ENCODE data around the gene CLEC7A. TPM values are rescaled to one million over a fixed set of nuclear protein-coding genes. Genes with fewer than 3 reads are reported as not detected.

The CLEC7A gene
- total and polyA plus RNA-seq, 5 donors from 2014 or later, result 0.40 to 0.88 (median 0.76) TPM; not detected in 2

DNA sequence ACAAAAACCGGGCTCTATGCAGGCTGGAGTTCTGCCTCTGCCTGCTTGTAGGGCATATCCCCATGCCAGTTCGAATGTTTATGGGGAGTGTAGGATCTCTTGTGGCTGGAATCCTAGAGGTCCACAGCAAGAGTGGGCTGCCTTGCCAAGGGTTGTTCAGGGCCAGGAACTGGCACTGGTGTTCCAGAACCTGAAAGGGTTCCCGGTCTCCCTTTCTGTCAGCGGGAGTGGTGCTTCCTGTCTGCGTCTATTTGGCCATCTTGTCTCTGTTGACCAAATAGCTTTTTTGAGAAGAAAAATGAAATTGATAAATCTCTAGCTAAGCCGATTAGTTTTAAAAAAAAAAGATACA is 24.1 kb upstream of the CLEC7A start:
- Histone ChIP-seq H3K27me3 (ENCODE audit: control insufficient read depth, insufficient read depth, low read length) (peaks cover 7% of the 10 kb centered on the region), H3K4me3 (ENCODE audit: low read depth, low read length) (peak overlapping the region; percentile 73), H3K9me3 (ENCODE audit: control insufficient read depth in 2 of 2, low read length in 2 of 2) (no peaks in the 10 kb centered on the region), H3K27ac (ENCODE audit: insufficient read depth, low read length, poor library complexity, severe bottlenecking) (no peak overlapping the region), H3K4me1 (ENCODE audit: control insufficient read depth, insufficient read depth, low read length, poor library complexity, severe bottlenecking) (peaks cover 15% of the 10 kb centered on the region), H3K36me3 (ENCODE audit: control insufficient read depth, insufficient read depth, low read length) (no peaks in the 10 kb centered on the region)
- no peak for ATAC-seq (ENCODE audit: low read depth in 2 of 2)
- Mint-ChIP-seq H3K36me3 (no peaks in the 10 kb centered on the region), H3K27ac (peak overlapping the region in 1 of 3 donors; percentile 69), H3K4me3 (peak overlapping the region; percentile 77 to 97 (median 92)), H3K27me3 (peaks cover 36% of the 10 kb centered on the region), H3K9me3 (no peaks in the 10 kb centered on the region), H3K4me1 (peaks cover 0 to 16% (median 7%) of the 10 kb centered on the region in 4 donors)
- DNase-seq, result no peak

DNA sequence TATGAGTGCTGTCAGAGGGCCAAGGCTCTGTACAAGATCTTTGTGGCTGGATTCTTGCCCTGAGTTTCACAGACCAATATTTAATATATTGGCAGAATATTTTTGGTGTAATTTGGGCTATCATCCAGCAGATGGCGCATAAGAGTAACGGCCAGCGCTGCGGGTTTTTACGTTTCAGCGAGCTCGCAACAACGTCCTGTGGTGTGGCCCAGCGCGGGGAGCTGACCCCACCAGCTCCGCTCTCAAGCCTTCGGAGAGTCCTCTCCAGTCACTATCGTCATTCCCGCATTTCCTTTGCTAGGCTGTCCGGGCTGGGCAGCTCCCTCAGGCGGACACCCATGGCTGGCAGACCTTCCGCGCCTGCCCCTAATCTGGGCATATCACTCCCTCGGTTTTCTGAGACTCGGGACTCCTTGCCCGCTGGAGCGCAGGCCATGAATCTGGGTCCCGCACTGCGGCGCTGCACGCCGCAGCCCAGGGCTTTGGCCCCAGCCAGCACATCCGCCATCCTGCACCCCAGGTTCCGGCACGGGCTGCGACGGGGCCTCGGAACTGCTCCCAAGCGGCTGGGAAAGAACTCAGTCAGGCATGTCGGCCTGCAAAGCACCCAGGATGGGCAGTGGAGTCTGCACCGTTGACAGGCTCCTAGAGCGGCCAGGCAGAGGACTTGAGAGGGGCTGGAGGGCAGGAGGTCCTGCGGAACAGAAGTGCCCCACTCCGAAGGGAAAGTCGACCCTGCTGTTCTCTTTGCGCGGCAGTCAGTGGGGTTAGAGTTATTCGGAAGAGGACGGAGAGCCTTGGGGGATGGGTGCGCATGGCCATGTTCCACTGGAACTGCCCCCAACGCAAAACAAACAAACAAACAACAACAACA is 23.5 kb upstream of the CLEC7A start:
- H3K9me3 Mint-ChIP-seq, result no peaks in the 10 kb centered on the region
- Histone ChIP-seq H3K36me3 (ENCODE audit: control insufficient read depth, insufficient read depth, low read length) (no peaks in the 10 kb centered on the region), H3K9me3 (ENCODE audit: control insufficient read depth in 2 of 2, low read length in 2 of 2) (no peaks in the 10 kb centered on the region), H3K27me3 (ENCODE audit: control insufficient read depth, insufficient read depth, low read length) (peaks cover 7% of the 10 kb centered on the region), H3K27ac (ENCODE audit: insufficient read depth, low read length, poor library complexity, severe bottlenecking) (no peak overlapping the region), H3K4me1 (ENCODE audit: control insufficient read depth, insufficient read depth, low read length, poor library complexity, severe bottlenecking) (peaks cover 15% of the 10 kb centered on the region), H3K4me3 (ENCODE audit: low read depth, low read length) (peak overlapping the region; percentile 73)
- H3K4me3 Mint-ChIP-seq, result peak overlapping the region; percentile 77 to 97 (median 92)
- H3K36me3 Mint-ChIP-seq, result no peaks in the 10 kb centered on the region
- peaks cover 0 to 16% (median 7%) of the 10 kb centered on the region in 4 donors for H3K4me1 Mint-ChIP-seq
- ATAC-seq (ENCODE audit: low read depth in 2 of 2) (peak; percentile 76 to 80), DNase-seq (peak; percentile 31 to 68 (median 66))
- H3K27ac Mint-ChIP-seq, result peak overlapping the region in 1 of 3 donors; percentile 88
- peaks cover 36% of the 10 kb centered on the region for H3K27me3 Mint-ChIP-seq

DNA sequence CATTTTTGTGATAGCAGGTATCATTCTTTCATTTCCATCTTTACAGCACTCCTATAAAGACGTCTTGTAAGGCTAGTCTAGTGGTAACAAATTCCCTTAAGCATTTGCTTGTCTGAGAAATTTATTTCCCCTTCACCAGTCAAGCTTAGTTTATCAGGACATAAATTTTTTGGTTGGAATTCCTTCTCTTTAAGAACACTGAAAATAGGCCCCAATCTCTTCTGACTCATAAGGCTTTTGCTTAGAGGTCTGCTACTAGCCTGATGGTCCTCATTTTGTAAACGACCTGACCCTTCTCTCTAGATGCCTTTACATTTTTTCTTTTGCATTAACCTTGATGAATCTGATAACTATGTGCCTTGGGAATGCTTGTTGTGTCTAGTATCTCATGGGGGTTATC is 21.6 kb upstream of the CLEC7A start:
- Mint-ChIP-seq H3K4me1 (peaks cover 0 to 16% (median 7%) of the 10 kb centered on the region in 4 donors), H3K36me3 (no peaks in the 10 kb centered on the region), H3K27ac (no peak overlapping the region), H3K27me3 (peaks cover 31% of the 10 kb centered on the region), H3K9me3 (peaks cover 0 to 3% (median 0%) of the 10 kb centered on the region in 7 donors), H3K4me3 (no peak overlapping the region)
- peaks cover 15% of the 10 kb centered on the region for H3K4me1 ChIP-seq (ENCODE audit: control insufficient read depth, insufficient read depth, low read length, poor library complexity, severe bottlenecking)
- H3K36me3 ChIP-seq (ENCODE audit: control insufficient read depth, insufficient read depth, low read length), result no peaks in the 10 kb centered on the region
- H3K9me3 ChIP-seq (ENCODE audit: control insufficient read depth in 2 of 2, low read length in 2 of 2), result no peaks in the 10 kb centered on the region
- H3K27ac ChIP-seq (ENCODE audit: insufficient read depth, low read length, poor library complexity, severe bottlenecking), result no peak overlapping the region
- peaks cover 7% of the 10 kb centered on the region for H3K27me3 ChIP-seq (ENCODE audit: control insufficient read depth, insufficient read depth, low read length)
- DNase-seq (no peak), ATAC-seq (ENCODE audit: low read depth in 2 of 2) (no peak)
- H3K4me3 ChIP-seq (ENCODE audit: low read depth, low read length), result no peak overlapping the region

DNA sequence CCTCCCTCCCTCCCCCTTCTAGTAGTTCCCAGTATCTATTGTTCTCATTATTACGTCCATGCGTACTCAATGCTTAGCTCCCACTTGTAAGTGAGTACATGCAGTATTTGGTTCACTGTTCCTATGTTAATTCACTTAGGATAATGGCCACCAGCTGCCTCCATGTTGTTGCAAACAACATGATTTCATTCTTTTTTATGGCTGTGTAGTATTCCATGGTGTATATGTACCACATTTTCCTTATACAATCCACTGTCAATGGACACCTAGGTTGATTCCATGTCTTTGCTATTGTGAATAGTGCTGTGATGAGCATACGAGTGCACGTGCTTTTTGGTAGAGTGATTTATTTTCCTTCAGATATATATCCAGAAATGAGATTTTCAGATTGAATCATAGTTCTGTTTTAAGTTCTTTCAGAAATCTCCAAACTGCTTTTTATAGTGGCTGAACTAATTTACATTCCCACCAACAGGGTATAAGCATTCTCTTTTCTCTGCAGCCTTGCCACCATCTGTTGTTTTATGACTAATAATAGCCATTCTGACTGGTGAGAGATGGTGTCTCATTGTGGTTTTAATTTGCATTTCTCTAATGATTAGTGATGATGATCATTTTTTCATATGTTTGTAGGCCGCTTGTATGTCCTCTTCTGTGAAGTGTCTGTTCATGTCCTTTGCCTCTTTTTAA is 17.9 kb upstream of the CLEC7A start:
- DNase-seq (no peak), ATAC-seq (ENCODE audit: low read depth in 2 of 2) (no peak)
- Mint-ChIP-seq H3K27ac (no peak overlapping the region), H3K4me3 (no peak overlapping the region), H3K4me1 (peaks cover 0 to under 1% (median 0%) of the 10 kb centered on the region in 4 donors), H3K36me3 (no peaks in the 10 kb centered on the region), H3K9me3 (peaks cover 0 to 3% (median 0%) of the 10 kb centered on the region in 7 donors), H3K27me3 (peaks cover 5% of the 10 kb centered on the region)
- H3K36me3 ChIP-seq (ENCODE audit: control insufficient read depth, insufficient read depth, low read length), result no peaks in the 10 kb centered on the region
- H3K9me3 ChIP-seq (ENCODE audit: control insufficient read depth in 2 of 2, low read length in 2 of 2), result no peaks in the 10 kb centered on the region
- peaks cover 2% of the 10 kb centered on the region for H3K27me3 ChIP-seq (ENCODE audit: control insufficient read depth, insufficient read depth, low read length)
- no peak overlapping the region for H3K4me3 ChIP-seq (ENCODE audit: low read depth, low read length)
- H3K4me1 ChIP-seq (ENCODE audit: control insufficient read depth, insufficient read depth, low read length, poor library complexity, severe bottlenecking), result no peaks in the 10 kb centered on the region
- H3K27ac ChIP-seq (ENCODE audit: insufficient read depth, low read length, poor library complexity, severe bottlenecking), result no peak overlapping the region

DNA sequence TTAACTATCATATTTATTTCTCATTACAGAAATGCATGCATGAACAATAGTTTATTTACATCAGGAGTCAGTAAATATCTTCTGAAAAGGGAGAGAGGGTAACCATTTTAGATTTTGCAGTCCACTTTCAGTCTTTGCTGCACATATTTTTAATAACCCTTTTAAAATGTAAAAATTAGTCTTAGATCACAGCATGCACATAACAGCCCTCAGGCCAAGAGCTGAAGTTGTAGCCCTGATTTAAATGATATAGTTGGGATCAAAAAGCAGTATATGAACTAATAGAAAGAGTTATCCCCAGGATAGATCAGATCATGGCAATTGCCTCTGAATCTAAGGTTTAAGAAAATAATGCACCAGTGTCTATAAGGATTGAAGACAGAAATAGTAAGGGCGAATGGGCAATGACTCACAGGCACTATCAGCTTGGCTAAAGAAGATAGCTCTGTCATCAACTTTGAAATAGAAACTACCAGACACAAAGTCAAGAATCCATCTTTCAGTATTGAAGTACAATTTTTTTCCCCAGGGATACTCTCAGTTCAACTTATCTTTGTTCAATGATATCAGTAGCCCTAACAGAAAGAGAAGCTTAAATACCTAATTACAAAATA is 13.1 kb upstream of the CLEC7A start:
- no peak overlapping the region for H3K27ac Mint-ChIP-seq
- no peaks in the 10 kb centered on the region for H3K4me1 ChIP-seq (ENCODE audit: control insufficient read depth, insufficient read depth, low read length, poor library complexity, severe bottlenecking)
- H3K36me3 ChIP-seq (ENCODE audit: control insufficient read depth, insufficient read depth, low read length), result no peaks in the 10 kb centered on the region
- peaks cover 7% of the 10 kb centered on the region for H3K27me3 ChIP-seq (ENCODE audit: control insufficient read depth, insufficient read depth, low read length)
- no peak overlapping the region for H3K4me3 ChIP-seq (ENCODE audit: low read depth, low read length)
- no peaks in the 10 kb centered on the region for H3K9me3 ChIP-seq (ENCODE audit: control insufficient read depth in 2 of 2, low read length in 2 of 2)
- H3K9me3 Mint-ChIP-seq, result peaks cover 0 to 3% (median 0%) of the 10 kb centered on the region in 7 donors
- H3K36me3 Mint-ChIP-seq, result no peaks in the 10 kb centered on the region
- DNase-seq (no peak), ATAC-seq (ENCODE audit: low read depth in 2 of 2) (no peak)
- H3K4me3 Mint-ChIP-seq, result no peak overlapping the region
- H3K27me3 Mint-ChIP-seq, result peaks cover 10% of the 10 kb centered on the region
- H3K4me1 Mint-ChIP-seq, result no peaks in the 10 kb centered on the region
- H3K27ac ChIP-seq (ENCODE audit: insufficient read depth, low read length, poor library complexity, severe bottlenecking), result no peak overlapping the region

DNA sequence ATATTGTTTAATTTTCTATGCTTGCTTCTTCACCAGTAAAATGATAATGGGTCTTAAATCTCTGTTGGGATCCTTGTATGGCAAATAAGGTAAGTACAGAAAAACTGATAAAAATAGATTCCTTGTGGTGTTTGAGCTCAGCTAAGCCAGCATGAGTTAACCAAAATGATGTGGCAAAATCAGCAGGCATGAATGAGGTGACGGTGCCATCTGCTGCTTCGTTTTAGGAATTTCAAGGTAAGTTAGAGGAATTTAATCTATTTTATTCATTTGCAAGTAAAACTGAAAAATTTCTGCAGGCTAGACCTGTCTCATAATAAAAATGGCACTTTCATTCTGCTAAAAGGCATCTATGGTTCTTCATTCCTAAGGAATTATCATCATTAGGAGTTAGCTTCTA is 10.0 kb upstream of the CLEC7A start:
- Mint-ChIP-seq H3K9me3 (no peaks in the 10 kb centered on the region), H3K27ac (no peak overlapping the region), H3K36me3 (no peaks in the 10 kb centered on the region), H3K27me3 (peaks cover 20% of the 10 kb centered on the region), H3K4me1 (no peaks in the 10 kb centered on the region), H3K4me3 (no peak overlapping the region)
- Histone ChIP-seq H3K4me1 (ENCODE audit: control insufficient read depth, insufficient read depth, low read length, poor library complexity, severe bottlenecking) (no peaks in the 10 kb centered on the region), H3K9me3 (ENCODE audit: control insufficient read depth in 2 of 2, low read length in 2 of 2) (no peaks in the 10 kb centered on the region), H3K4me3 (ENCODE audit: low read depth, low read length) (no peak overlapping the region), H3K27me3 (ENCODE audit: control insufficient read depth, insufficient read depth, low read length) (peaks cover 7% of the 10 kb centered on the region), H3K36me3 (ENCODE audit: control insufficient read depth, insufficient read depth, low read length) (no peaks in the 10 kb centered on the region), H3K27ac (ENCODE audit: insufficient read depth, low read length, poor library complexity, severe bottlenecking) (no peak overlapping the region)
- peak in 1 of 2 donors; percentile 42 for ATAC-seq (ENCODE audit: low read depth in 2 of 2)
- peak; percentile 7 to 63 (median 31) for DNase-seq

DNA sequence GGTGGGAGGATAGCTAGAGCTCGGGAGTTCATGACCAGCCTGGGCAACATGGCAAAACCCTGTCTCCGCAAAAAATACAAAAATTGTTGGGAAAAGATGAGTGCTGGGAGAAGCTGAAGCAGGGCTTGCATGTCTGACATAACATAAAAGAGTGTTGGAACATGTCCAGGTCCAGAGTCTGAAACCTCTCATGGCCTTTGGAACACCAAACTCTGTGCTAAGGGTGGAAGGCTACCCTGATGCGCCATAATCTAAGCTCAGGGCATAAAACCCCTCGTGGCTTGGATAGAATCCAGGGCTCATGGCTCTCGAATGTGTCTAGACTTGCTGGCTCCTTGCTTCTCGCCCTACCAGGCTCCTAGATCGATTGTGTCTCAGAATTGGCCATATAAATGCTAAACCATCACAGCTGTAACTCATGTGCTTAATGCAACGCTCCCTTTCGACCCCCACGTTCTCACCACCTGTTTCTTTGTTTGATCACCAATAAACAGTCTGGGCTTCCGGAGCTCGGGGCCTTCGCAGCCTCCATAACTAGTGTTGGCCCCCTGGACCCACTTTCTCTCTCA is 6.7 kb upstream of the CLEC7A start:
- peaks cover 4% of the 10 kb centered on the region for H3K27me3 ChIP-seq (ENCODE audit: control insufficient read depth, insufficient read depth, low read length)
- no peaks in the 10 kb centered on the region for H3K36me3 ChIP-seq (ENCODE audit: control insufficient read depth, insufficient read depth, low read length)
- ATAC-seq (ENCODE audit: low read depth in 2 of 2) (no peak), DNase-seq (no peak)
- no peak overlapping the region for H3K4me3 ChIP-seq (ENCODE audit: low read depth, low read length)
- no peaks in the 10 kb centered on the region for H3K9me3 ChIP-seq (ENCODE audit: control insufficient read depth in 2 of 2, low read length in 2 of 2)
- no peaks in the 10 kb centered on the region for H3K4me1 ChIP-seq (ENCODE audit: control insufficient read depth, insufficient read depth, low read length, poor library complexity, severe bottlenecking)
- Mint-ChIP-seq H3K4me1 (no peaks in the 10 kb centered on the region), H3K27ac (peak overlapping the region in 1 of 3 donors; percentile 61), H3K27me3 (peaks cover 15% of the 10 kb centered on the region), H3K9me3 (no peaks in the 10 kb centered on the region), H3K4me3 (no peak overlapping the region), H3K36me3 (no peaks in the 10 kb centered on the region)
- H3K27ac ChIP-seq (ENCODE audit: insufficient read depth, low read length, poor library complexity, severe bottlenecking), result no peak overlapping the region
